ENCODE results near the gene FAM83G.

Gene FAM83G

GRCh38 chr17:19017804-19018599 is 13.4 kb upstream of the FAM83G start:
- H3K27ac Mint-ChIP-seq: no peak overlapping the region
- no peaks in the 10 kb centered on the region for H3K4me1 Mint-ChIP-seq (ENCODE audit: low read depth)
- H3K9me3 Mint-ChIP-seq: no peaks in the 10 kb centered on the region
- no peak for DNase-seq (ENCODE audit: low spot score)
- no peaks in the 10 kb centered on the region for H3K27me3 Mint-ChIP-seq (ENCODE audit: low read depth)
- no peak overlapping the region for H3K4me3 Mint-ChIP-seq
- peaks cover 14% of the 10 kb centered on the region for H3K36me3 Mint-ChIP-seq (ENCODE audit: low read depth)

DNA sequence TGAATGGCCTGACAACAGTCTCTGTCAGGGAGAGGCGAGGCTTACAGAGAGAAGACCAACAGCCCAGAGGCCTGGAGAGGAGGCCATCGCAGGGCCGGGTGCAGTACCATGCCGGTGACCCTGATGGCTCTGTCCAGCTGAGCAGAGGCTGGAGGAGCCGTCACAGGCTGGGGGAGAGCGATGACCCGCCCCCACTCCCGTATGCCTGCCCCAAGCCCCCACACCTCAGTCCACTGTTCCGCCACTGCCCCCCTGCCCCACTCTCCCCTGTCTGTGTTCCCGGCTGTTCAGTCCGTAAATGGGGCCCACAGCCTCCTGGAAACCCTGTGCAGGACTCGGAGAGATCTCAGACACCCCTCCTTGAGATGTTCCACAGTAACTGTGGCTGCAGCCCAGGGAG is 12.8 kb upstream of the FAM83G start:
- H3K4me1 Mint-ChIP-seq (ENCODE audit: low read depth): no peaks in the 10 kb centered on the region
- no peaks in the 10 kb centered on the region for H3K9me3 Mint-ChIP-seq
- H3K27ac Mint-ChIP-seq: no peak overlapping the region
- H3K4me3 Mint-ChIP-seq: no peak overlapping the region
- peaks cover 11% of the 10 kb centered on the region for H3K36me3 Mint-ChIP-seq (ENCODE audit: low read depth)
- no peak for DNase-seq (ENCODE audit: low spot score)
- no peaks in the 10 kb centered on the region for H3K27me3 Mint-ChIP-seq (ENCODE audit: low read depth)

GRCh38 chr17:19016881-19017280 is 12.3 kb upstream of the FAM83G start:
- Mint-ChIP-seq H3K4me3 (no peak overlapping the region), H3K9me3 (no peaks in the 10 kb centered on the region), H3K4me1 (ENCODE audit: low read depth) (no peaks in the 10 kb centered on the region), H3K27me3 (ENCODE audit: low read depth) (no peaks in the 10 kb centered on the region), H3K27ac (no peak overlapping the region), H3K36me3 (ENCODE audit: low read depth) (peaks cover 11% of the 10 kb centered on the region)
- DNase-seq (ENCODE audit: low spot score): no peak

DNA sequence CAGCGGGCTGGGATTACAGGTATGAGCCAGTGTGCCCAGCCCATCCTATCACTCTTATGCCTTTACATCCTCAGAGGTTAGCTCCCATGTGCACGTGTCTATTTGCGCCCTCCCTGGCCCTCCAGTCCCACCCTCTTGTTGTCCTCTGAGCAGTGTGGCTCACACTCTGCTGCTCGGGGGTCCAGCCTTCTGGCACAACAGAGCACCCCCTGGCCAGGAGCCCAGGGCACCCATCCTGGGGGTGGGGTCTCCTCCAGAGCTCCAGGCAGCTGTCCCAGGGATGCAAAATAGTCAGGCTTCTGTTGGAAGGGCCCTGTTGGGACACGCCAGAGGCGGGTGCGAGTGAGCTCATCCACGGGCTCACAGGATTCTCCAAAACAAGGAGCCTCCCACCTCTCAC is 11.7 kb upstream of the FAM83G start:
- peaks cover 9% of the 10 kb centered on the region for H3K36me3 Mint-ChIP-seq (ENCODE audit: low read depth)
- no peaks in the 10 kb centered on the region for H3K27me3 Mint-ChIP-seq (ENCODE audit: low read depth)
- H3K4me1 Mint-ChIP-seq (ENCODE audit: low read depth): no peaks in the 10 kb centered on the region
- no peak overlapping the region for H3K27ac Mint-ChIP-seq
- DNase-seq (ENCODE audit: low spot score): no peak
- H3K9me3 Mint-ChIP-seq: no peaks in the 10 kb centered on the region
- H3K4me3 Mint-ChIP-seq: no peak overlapping the region

GRCh38 chr17:19015428-19015827 is 10.9 kb upstream of the FAM83G start:
- peaks cover 3% of the 10 kb centered on the region for H3K36me3 Mint-ChIP-seq (ENCODE audit: low read depth)
- H3K27ac Mint-ChIP-seq: peak overlapping the region; percentile 4
- H3K4me3 Mint-ChIP-seq: no peak overlapping the region
- no peaks in the 10 kb centered on the region for H3K4me1 Mint-ChIP-seq (ENCODE audit: low read depth)
- H3K9me3 Mint-ChIP-seq: no peaks in the 10 kb centered on the region
- DNase-seq (ENCODE audit: low spot score): no peak
- H3K27me3 Mint-ChIP-seq (ENCODE audit: low read depth): no peaks in the 10 kb centered on the region

- Mint-ChIP-seq H3K9me3 (no peaks in the 10 kb centered on the region), H3K27me3 (ENCODE audit: low read depth) (peaks cover 1% of the 10 kb centered on the region), H3K4me1 (ENCODE audit: low read depth) (no peaks in the 10 kb centered on the region), H3K36me3 (ENCODE audit: low read depth) (no peaks in the 10 kb centered on the region), H3K27ac (no peak overlapping the region), H3K4me3 (no peak overlapping the region)
- no peak for DNase-seq (ENCODE audit: low spot score)
Measured at GRCh38 chr17:19014628-19015215, 10.2 kb upstream of the FAM83G start.

DNA sequence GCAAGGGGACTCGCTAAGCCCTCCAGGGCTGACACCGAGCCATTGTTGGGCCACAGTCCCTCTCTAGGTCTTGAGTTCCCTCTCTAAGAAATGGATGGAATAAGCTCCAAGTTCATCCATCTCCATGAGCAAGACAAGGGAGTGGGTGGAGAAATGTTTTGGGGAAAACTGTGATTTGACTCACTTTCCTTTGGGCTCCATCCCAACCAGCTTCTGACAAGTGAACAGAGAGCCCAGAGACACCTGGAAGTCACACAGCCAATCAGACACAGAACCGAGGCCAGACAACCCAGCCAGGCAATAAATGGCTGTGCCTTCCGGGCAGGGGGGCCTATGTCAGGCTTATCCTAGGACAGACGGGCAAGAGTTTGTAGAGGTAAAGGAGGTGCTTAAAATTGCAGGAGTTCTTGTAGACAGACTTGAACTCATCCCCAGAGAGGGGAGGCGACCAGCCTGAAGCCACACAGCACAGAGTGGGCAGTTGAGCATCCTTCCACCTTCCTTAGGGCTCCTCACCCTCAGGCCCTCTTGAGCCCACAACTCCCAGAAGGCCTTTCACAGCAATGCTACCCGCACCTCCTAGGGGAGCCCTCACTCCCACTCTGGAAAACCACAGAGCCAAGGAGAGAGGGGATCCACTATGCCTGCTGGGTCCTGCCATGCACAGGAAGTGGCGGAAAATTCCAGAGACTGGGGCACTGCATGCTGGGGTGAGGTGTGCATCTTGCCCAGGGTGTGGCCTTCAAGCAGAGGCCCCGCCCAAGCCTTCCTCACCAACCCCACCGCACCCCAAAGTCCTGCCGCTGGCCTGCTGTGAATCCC is 9.5 kb upstream of the FAM83G start:
- Mint-ChIP-seq H3K4me3 (no peak overlapping the region), H3K27ac (no peak overlapping the region), H3K9me3 (no peaks in the 10 kb centered on the region), H3K27me3 (ENCODE audit: low read depth) (peaks cover 4% of the 10 kb centered on the region), H3K36me3 (ENCODE audit: low read depth) (no peaks in the 10 kb centered on the region), H3K4me1 (ENCODE audit: low read depth) (no peaks in the 10 kb centered on the region)
- no peak for DNase-seq (ENCODE audit: low spot score)

DNA sequence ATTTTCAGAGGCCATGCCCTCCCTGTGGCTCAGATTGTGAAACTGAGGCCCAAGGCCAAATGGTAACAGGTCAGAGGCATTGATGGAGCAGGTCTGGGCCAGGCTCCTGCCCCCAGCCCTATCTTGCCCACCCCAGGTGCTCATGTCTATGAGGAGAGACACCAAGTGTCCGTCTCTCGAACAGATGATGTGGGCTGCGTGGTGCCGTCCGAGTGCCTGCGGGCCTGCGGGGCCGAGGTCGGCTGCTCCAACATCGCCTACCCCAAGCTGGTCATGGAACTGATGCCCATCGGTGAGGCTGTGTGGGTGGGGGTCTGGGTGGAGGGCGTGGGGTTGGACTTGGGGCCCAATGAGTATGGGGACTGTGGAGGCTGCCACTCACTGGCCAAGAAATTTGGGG is 8.7 kb upstream of the FAM83G start:
- no peaks in the 10 kb centered on the region for H3K36me3 Mint-ChIP-seq (ENCODE audit: low read depth)
- H3K27ac Mint-ChIP-seq: no peak overlapping the region
- DNase-seq (ENCODE audit: low spot score): no peak
- H3K4me1 Mint-ChIP-seq (ENCODE audit: low read depth): no peaks in the 10 kb centered on the region
- peaks cover 4% of the 10 kb centered on the region for H3K27me3 Mint-ChIP-seq (ENCODE audit: low read depth)
- no peak overlapping the region for H3K4me3 Mint-ChIP-seq
- H3K9me3 Mint-ChIP-seq: no peaks in the 10 kb centered on the region

DNA sequence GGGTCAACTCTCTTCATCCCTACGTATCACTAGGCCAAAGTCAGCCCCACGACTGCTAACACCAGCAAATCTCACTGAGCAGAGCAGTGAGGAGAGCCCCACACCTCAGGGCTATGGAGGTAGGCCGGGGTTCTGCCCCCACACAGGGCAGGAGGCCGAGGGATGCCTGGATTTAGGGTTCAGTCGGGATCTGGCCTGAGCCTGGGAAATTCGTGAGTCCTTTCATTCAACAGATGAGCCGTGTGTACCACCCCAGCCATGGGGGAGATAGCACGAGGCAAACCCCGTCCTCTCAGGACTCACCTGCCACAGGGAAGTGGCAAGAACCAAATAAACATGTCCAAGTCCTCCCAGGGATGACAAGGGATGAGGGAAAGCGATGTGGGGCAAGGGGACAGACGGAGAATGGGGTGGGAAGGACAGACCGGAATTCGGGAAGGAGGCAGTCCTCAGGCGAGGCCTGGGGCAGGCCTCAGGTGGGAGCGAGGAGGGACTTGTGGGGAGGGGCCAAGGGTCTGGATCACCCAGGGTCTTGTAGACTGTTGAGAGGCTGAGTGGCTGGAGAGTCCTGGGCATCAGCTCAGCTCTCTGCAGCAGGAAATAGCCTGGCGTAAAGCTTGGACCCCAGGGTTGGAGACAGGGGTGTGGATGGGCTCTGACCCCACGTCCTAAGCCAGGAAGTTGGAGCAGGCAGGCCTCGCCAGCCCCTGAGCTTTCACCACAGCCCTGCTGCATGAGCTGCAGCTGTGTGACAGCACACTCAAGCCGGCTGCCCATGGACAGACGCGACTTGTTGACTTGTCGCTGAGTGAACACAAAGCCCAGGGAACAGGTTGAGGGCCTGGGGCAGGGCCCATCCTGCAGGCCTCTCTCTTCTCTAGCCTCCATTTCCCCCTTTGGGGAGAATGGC is 7.9 kb upstream of the FAM83G start:
- Mint-ChIP-seq H3K4me1 (ENCODE audit: low read depth) (no peaks in the 10 kb centered on the region), H3K9me3 (no peaks in the 10 kb centered on the region), H3K36me3 (ENCODE audit: low read depth) (no peaks in the 10 kb centered on the region), H3K27me3 (ENCODE audit: low read depth) (peaks cover 4% of the 10 kb centered on the region), H3K27ac (no peak overlapping the region), H3K4me3 (no peak overlapping the region)
- DNase-seq (ENCODE audit: low spot score): no peak

- H3K36me3 Mint-ChIP-seq (ENCODE audit: low read depth): no peaks in the 10 kb centered on the region
- no peak overlapping the region for H3K4me3 Mint-ChIP-seq
- H3K9me3 Mint-ChIP-seq: no peaks in the 10 kb centered on the region
- H3K4me1 Mint-ChIP-seq (ENCODE audit: low read depth): no peaks in the 10 kb centered on the region
- peaks cover 6% of the 10 kb centered on the region for H3K27me3 Mint-ChIP-seq (ENCODE audit: low read depth)
- no peak for DNase-seq (ENCODE audit: low spot score)
- no peak overlapping the region for H3K27ac Mint-ChIP-seq
Measured at GRCh38 chr17:19011581-19011980, 7.0 kb upstream of the FAM83G start.

DNA sequence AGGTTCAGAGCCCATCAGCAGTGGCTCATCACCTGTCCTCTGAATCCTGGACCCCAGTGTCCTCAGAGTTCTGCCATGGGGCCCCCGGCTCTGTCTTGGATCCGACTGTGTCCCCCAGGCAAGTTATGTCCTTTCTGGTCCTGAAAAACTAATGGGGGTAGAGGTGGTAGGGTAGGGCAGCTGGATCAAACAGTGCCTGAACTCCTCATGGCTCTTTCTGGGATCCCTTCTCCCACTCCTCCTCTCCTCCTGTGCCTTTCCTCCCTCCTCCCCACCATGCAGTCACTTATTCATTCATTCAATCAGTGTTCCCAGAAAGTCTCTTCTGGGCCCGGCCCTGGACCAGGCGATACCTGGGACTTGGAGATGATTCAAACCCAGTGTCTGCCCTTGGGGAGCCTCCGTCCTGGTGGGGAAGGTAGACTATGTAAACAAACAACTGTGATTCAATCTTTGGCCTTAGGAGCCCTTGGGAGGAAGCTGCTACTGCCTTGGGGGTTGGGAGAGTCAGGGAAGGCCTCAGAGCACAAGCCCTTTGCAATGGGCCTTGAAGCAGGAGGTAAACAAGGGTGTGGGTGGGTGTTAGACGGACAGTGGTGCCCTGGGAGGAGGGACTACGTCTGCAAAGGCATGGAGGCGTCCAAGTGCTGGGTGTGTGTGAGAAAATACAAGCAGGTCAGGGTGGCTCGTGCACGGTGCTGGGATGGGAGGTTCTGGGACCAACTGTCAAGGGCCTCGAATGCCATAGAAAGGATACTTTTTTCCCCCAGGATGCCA is 6.4 kb upstream of the FAM83G start:
- H3K9me3 Mint-ChIP-seq: no peaks in the 10 kb centered on the region
- no peak for DNase-seq (ENCODE audit: low spot score)
- H3K4me1 Mint-ChIP-seq (ENCODE audit: low read depth): peaks cover under 1% of the 10 kb centered on the region
- peaks cover 11% of the 10 kb centered on the region for H3K27me3 Mint-ChIP-seq (ENCODE audit: low read depth)
- no peak overlapping the region for H3K27ac Mint-ChIP-seq
- no peak overlapping the region for H3K4me3 Mint-ChIP-seq
- no peaks in the 10 kb centered on the region for H3K36me3 Mint-ChIP-seq (ENCODE audit: low read depth)

GRCh38 chr17:19009970-19010369 is 5.4 kb upstream of the FAM83G start:
- Mint-ChIP-seq H3K9me3 (no peaks in the 10 kb centered on the region), H3K4me3 (no peak overlapping the region), H3K36me3 (ENCODE audit: low read depth) (no peaks in the 10 kb centered on the region), H3K27ac (no peak overlapping the region), H3K27me3 (ENCODE audit: low read depth) (peaks cover 12% of the 10 kb centered on the region), H3K4me1 (ENCODE audit: low read depth) (peaks cover 3% of the 10 kb centered on the region)
- no peak for DNase-seq (ENCODE audit: low spot score)

- Mint-ChIP-seq H3K9me3 (no peaks in the 10 kb centered on the region), H3K27me3 (ENCODE audit: low read depth) (peaks cover 12% of the 10 kb centered on the region), H3K27ac (no peak overlapping the region), H3K4me3 (no peak overlapping the region), H3K36me3 (ENCODE audit: low read depth) (peaks cover 5% of the 10 kb centered on the region), H3K4me1 (ENCODE audit: low read depth) (peaks cover 20% of the 10 kb centered on the region)
- no peak for DNase-seq (ENCODE audit: low spot score)
Measured at GRCh38 chr17:19006698-19007097, 2.1 kb upstream of the FAM83G start.

All from T-helper 2 cell treated with Interferon-gamma antibody and Interleukin-4, amounts not matched to agents 5 μg/mL and 100 μg/mL, for 36 hours (primary cell).